ENCODE results near the gene ATP7B.

DNA sequence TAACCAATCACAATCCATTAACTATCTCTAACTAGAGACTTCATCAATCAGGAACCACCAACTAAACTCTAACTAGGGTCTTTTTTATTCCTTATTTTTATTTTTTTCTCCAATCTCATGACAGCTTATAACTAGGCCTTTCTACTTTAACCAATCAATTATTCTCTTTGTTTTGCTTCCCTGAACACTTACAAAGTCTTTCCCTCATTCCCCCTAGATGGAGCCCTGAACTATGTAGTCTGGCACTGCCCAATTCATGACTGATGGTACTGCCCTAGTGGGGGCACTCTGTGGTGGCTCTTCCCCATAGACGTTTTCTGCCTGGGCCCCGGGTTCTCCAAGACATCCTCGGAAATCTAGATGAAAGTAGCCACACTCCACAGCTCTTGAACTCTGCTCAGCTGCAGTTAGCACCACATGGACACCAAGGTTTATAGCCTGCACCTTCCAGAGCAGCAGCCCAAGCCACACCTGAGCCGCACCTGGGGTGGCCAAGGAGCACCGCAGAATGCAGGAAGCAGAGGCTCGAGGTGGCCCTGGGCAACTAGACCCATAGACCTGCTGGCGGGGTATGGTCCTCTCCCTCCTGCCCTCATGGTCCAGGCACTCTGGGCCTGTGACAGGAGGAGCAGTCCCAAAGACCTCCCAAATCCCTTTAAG, 6.6 kb downstream of the ATP7B start:
- TF ChIP-seq FOXA1 (IDR thresholded peaks at IDR 0.05): no peak
- TF ChIP-seq BHLHE40 (IDR thresholded peaks at IDR 0.05; ENCODE audit: borderline replicate concordance): no peak

Measured in HEK293T (cell line).